HepG2 (cell line): Measurements from ENCODE around the gene ECE2. TPM values are rescaled to one million over a fixed set of nuclear protein-coding genes. Genes with fewer than 3 reads are reported as not detected.
A peak's percentile ranks its signal among the peaks of the same experiment; 100 is the strongest.

Source experiments
- CBX1 ChIP-seq: IDR thresholded peaks from one replicate; pipeline ENCODE4 v1.6.1; 2016; ENCODE audit warnings: antibody characterized with exemption, low read depth
- DPF2 ChIP-seq: sonication (generic); formaldehyde crosslinking; IDR thresholded peaks from 2 replicates; pipeline ENCODE4 v1.4.0; 2020; ENCODE audit warnings: mild to moderate bottlenecking, low read depth, missing genetic modification reagents, borderline replicate concordance
- E2F2 ChIP-seq: sonication (generic); formaldehyde crosslinking; IDR thresholded peaks from 2 replicates; pipeline ENCODE4 v1.4.0; 2020; ENCODE audit warnings: missing genetic modification reagents, borderline replicate concordance
- FOXK1 ChIP-seq: sonication (generic); formaldehyde crosslinking; IDR thresholded peaks from 2 replicates; pipeline ENCODE4 v1.4.0; 2020; ENCODE audit warnings: low read depth, missing genetic modification reagents, borderline replicate concordance
- GTF2F1 ChIP-seq: fragments of 150-350 bp; IDR thresholded peaks from 2 replicates; pipeline ENCODE4 v1.6.1; 2014; ENCODE audit warnings: low read length
- HDAC6 ChIP-seq: fragments of 200-600 bp; sonication (generic); IDR thresholded peaks from 2 replicates; pipeline ENCODE4 v1.7.0; 2017; ENCODE audit warnings: mild to moderate bottlenecking, antibody characterized with exemption, low read length, low read depth
- KAT2B ChIP-seq: fragments of 150-350 bp; IDR thresholded peaks from 2 replicates; pipeline ENCODE4 v1.6.1; 2014; ENCODE audit warnings: low read depth, low read length, borderline replicate concordance
- KDM6A ChIP-seq: IDR thresholded peaks from 2 replicates; pipeline ENCODE4 v1.6.1; 2016; ENCODE audit warnings: low read depth
- MEF2D ChIP-seq: sonication (generic); formaldehyde crosslinking; IDR thresholded peaks from 2 replicates; pipeline ENCODE4 v1.5.1; 2020; ENCODE audit warnings: mild to moderate bottlenecking, missing genetic modification reagents
- NKX3-1 ChIP-seq: sonication (generic); formaldehyde crosslinking; IDR thresholded peaks from 2 replicates; pipeline ENCODE4 v1.5.0; 2020; ENCODE audit warnings: missing genetic modification reagents
- PLRG1 ChIP-seq: fragments of 450-650 bp; conservative IDR thresholded peaks from 2 replicates; pipeline ENCODE4 v1.6.1; 2016
- POLR2AphosphoS5 ChIP-seq: IDR thresholded peaks from 2 replicates; pipeline ENCODE4 v1.6.1; 2012; ENCODE audit warnings: low read depth, low read length
- PRDM4 ChIP-seq: sonication (generic); formaldehyde crosslinking; IDR thresholded peaks from 2 replicates; pipeline ENCODE4 v1.9.0; 2021; ENCODE audit warnings: missing genetic modification reagents, borderline replicate concordance
- SIX1 ChIP-seq: sonication (generic); formaldehyde crosslinking; IDR thresholded peaks from 2 replicates; pipeline ENCODE4 v1.4.0; 2020; ENCODE audit warnings: missing genetic modification reagents, borderline replicate concordance
- SMAD9 ChIP-seq: sonication (generic); formaldehyde crosslinking; IDR thresholded peaks from 2 replicates; pipeline ENCODE4 v1.5.1; 2020; ENCODE audit warnings: mild to moderate bottlenecking, missing genetic modification reagents
- SP4 ChIP-seq: sonication (generic); formaldehyde crosslinking; IDR thresholded peaks from 2 replicates; pipeline ENCODE4 v1.8.1; 2023; ENCODE audit warnings: mild to moderate bottlenecking, missing genetic modification reagents
- ZC3H13 ChIP-seq: sonication (generic); formaldehyde crosslinking; IDR thresholded peaks from 2 replicates; pipeline ENCODE4 v1.8.1; 2023; ENCODE audit warnings: mild to moderate bottlenecking, missing genetic modification reagents, moderate library complexity
- ZMAT3 ChIP-seq: sonication (generic); formaldehyde crosslinking; conservative IDR thresholded peaks from 2 replicates; pipeline ENCODE4 v1.7.0; 2021; ENCODE audit warnings: missing genetic modification reagents
- ZNF234 ChIP-seq: sonication (generic); formaldehyde crosslinking; conservative IDR thresholded peaks from 2 replicates; pipeline ENCODE4 v1.5.1; 2020; ENCODE audit warnings: mild to moderate bottlenecking, missing genetic modification reagents
- ZNF3 ChIP-seq: IDR thresholded peaks from 2 replicates; pipeline ENCODE4 v1.7.0; 2017; ENCODE audit warnings: inconsistent platforms
- ZNF567 ChIP-seq: sonication (generic); formaldehyde crosslinking; IDR thresholded peaks from 2 replicates; pipeline ENCODE4 v1.8.1; 2023; ENCODE audit warnings: mild to moderate bottlenecking, missing genetic modification reagents, borderline replicate concordance
- ZNF652 ChIP-seq: IDR thresholded peaks from 2 replicates; pipeline ENCODE4 v1.6.1; 2016; ENCODE audit warnings: low read depth, borderline replicate concordance
- ZNF747 ChIP-seq: sonication (generic); formaldehyde crosslinking; IDR thresholded peaks from 2 replicates; pipeline ENCODE4 v1.8.1; 2023; ENCODE audit warnings: missing genetic modification reagents, mild to moderate bottlenecking, borderline replicate concordance
- polyA plus RNA-seq, 8 experiments: library from polyadenylated mRNA; depleted of rRNA in 3 of 8; stranded (reverse) in 7 of 8; unstranded in 1 of 8; fragments of >200 nt; fragmentation: Illumina TruSeq in 4 of 8; extraction: Trizol in 4 of 8; gene quantifications; 2 replicates each; pipeline versions ENCODE4 v1.2.1 to v1.2.3, GENCODE V29; 2011 to 2016; ENCODE audit warnings: low read depth in 4 of 8, missing spikeins in 1 of 8, mixed read lengths in 1 of 8; ENCODE audit not compliant: insufficient read depth in 1 of 8
- total RNA-seq, 5 experiments: library from RNA; depleted of rRNA; stranded (reverse); fragments of >200 nt; fragmentation: Illumina TruSeq; extraction: Trizol; gene quantifications; 2 replicates each; pipeline ENCODE4 v1.2.3, GENCODE V29; 2016; ENCODE audit warnings: low read depth in 1 of 5
- TF ChIP-seq, protein P1 (sequence below): sonication (generic); formaldehyde crosslinking; IDR thresholded peaks from 2 replicates; pipeline ENCODE4 v1.5.1; 2020; ENCODE audit warnings: mild to moderate bottlenecking, missing genetic modification reagents, borderline replicate concordance

The ECE2 gene
- total and polyA plus RNA-seq, 2 of the 13 experiments (the other 11 are each of a cell fraction or from before 2014, with no cell fraction given), result not detected

DNA sequence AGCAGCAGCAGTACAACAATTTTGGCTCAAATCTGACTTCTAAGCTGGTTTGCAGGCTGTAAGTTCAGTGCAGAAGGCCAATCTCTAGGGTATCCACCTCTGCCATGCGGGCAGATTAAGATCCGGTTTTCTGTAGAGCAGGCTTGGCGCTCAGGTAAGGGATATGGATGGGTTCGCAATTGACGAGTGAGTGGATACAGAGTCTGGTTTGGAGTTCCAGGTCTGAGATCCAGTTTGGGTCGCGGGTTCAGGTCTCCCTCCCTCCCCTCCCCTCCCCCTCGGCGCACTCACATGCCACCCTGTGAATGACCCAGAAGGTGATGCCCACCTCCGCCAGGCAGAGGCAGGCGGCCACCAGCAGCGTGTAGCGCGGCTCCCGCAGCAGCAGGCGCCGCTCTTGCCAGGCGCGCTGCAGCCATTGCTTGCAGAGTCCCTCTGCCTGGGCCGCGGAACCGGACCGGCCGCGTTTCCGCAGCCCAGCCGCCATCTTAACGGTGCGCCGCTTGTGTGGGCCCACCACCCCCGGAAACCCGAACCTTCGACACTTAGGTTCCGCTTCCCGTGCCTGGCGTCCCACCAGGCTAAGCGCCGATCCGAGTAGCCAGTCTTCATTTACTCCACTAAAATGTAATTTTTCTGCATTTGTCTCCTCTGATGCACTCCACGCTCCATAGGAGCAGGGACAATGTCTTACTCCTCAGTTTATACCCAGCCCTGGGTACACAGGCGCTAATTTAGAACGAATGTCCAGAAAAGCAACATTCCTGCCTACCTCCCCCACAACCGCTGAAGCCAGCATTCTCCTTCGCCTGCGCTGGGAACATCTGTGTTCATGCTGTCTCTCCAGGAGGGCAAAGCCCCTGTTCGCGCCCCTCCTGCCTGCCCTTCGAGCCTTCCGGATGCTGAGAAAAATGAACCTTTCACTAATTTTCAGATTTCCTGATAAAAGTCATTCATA is 27.1 kb upstream of the ECE2 start, which contains the start of gene ALG3 (continued):
- TF ChIP-seq KDM6A (CRISPR knock-in tag) (no peak), ZNF652 (no peak), POLR2AphosphoS5 (peak; percentile 69), ZMAT3 (CRISPR knock-in tag) (peak; percentile 67), NKX3-1 (CRISPR knock-in tag) (peak; percentile 64; the same call in 1 of the 2 replicates), DPF2 (CRISPR knock-in tag) (no peak), GTF2F1 (no peak), SP4 (CRISPR knock-in tag) (no peak), ZNF3 (CRISPR knock-in tag) (no peak), FOXK1 (CRISPR knock-in tag) (peak; percentile 88; the same call in 1 of the 2 replicates), E2F2 (CRISPR knock-in tag) (peak; percentile 82; the same call in 1 of the 2 replicates), ZNF234 (no peak), SMAD9 (CRISPR knock-in tag) (peak; percentile 58; the same call in 1 of the 2 replicates), PRDM4 (CRISPR knock-in tag) (no peak), SIX1 (no peak), MEF2D (CRISPR knock-in tag) (0 out of 2 replicates have a peak, but pooled peaks have one; percentile 10), CBX1 (peak; percentile 67), HDAC6 (no peak), ZNF567 (CRISPR knock-in tag) (no peak), PLRG1 (no peak), ZNF747 (CRISPR knock-in tag) (peak; percentile 89), KAT2B (no peak), ZC3H13 (CRISPR knock-in tag) (peak; percentile 75)
- TF ChIP-seq, protein P1, sequence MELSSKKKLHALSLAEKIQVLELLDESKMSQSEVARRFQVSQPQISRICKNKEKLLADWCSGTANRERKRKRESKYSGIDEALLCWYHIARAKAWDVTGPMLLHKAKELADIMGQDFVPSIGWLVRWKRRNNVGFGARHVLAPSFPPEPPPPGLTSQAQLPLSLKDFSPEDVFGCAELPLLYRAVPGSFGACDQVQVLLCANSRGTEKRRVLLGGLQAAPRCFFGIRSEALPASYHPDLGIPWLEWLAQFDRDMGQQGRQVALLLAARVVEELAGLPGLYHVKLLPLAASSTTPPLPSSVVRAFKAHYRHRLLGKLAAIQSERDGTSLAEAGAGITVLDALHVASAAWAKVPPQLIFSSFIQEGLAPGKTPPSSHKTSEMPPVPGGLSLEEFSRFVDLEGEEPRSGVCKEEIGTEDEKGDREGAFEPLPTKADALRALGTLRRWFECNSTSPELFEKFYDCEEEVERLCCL, result no peak
